ENCODE measurements around the gene RGS19. TPM values are rescaled to one million over a fixed set of nuclear protein-coding genes. Genes with fewer than 3 reads are reported as not detected.
A peak's percentile ranks its signal among the peaks of the same experiment; 100 is the strongest.
"Not testable (repeated sequence)": the region's sequence is repeated elsewhere in the genome, so short reads cannot be mapped to it uniquely, and the experiment has no call there.

Gene RGS19
- total RNA-seq, 1 donor from 2014 or later, result 31.5 TPM

- no peak for DNase-seq (ENCODE audit: low spot score)
Measured at GRCh38 chr20:64095455-64095854, 16.1 kb upstream of the RGS19 start.

GRCh38 chr20:64093013-64093503, 13.7 kb upstream of the RGS19 start:
- DNase-seq (ENCODE audit: low spot score), result no peak

- no peak for DNase-seq (ENCODE audit: low spot score)
Measured at GRCh38 chr20:64092258-64093012, 13.1 kb upstream of the RGS19 start.

- no peak for DNase-seq (ENCODE audit: low spot score)
Measured at GRCh38 chr20:64091770-64092169, 12.5 kb upstream of the RGS19 start.

GRCh38 chr20:64091340-64091739, 12.0 kb upstream of the RGS19 start:
- no peak for DNase-seq (ENCODE audit: low spot score)

- DNase-seq (ENCODE audit: low spot score), result no peak
Measured at GRCh38 chr20:64090165-64090564, 10.8 kb upstream of the RGS19 start.

- DNase-seq (ENCODE audit: low spot score), result not testable (repeated sequence)
Measured at GRCh38 chr20:64088586-64088985, 9.3 kb upstream of the RGS19 start.

GRCh38 chr20:64087226-64087825, 8.0 kb upstream of the RGS19 start:
- not testable (repeated sequence) for DNase-seq (ENCODE audit: low spot score)

- DNase-seq (ENCODE audit: low spot score), result no peak
Measured at GRCh38 chr20:64086801-64087200, 7.5 kb upstream of the RGS19 start.

- DNase-seq (ENCODE audit: low spot score), result no peak
Measured at GRCh38 chr20:64084685-64085152, 5.4 kb upstream of the RGS19 start.

- DNase-seq (ENCODE audit: low spot score), result no peak
Measured at GRCh38 chr20:64083804-64084684, 4.7 kb upstream of the RGS19 start, which contains the start of gene LKAAEAR1. Gene LKAAEAR1, minus strand, starts transcription at chr20:64084398. Its CDS starts 179 bp downstream, at chr20:64084219.

- DNase-seq (ENCODE audit: low spot score), result peak; percentile 77
Measured at GRCh38 chr20:64083378-64083803, 4.1 kb upstream of the RGS19 start.

GRCh38 chr20:64082820-64083377, 3.6 kb upstream of the RGS19 start:
- DNase-seq (ENCODE audit: low spot score), result no peak

- no peak for DNase-seq (ENCODE audit: low spot score)
Measured at GRCh38 chr20:64082126-64082731, 2.9 kb upstream of the RGS19 start.

GRCh38 chr20:64081624-64081964, 2.3 kb upstream of the RGS19 start:
- no peak for DNase-seq (ENCODE audit: low spot score)

- DNase-seq (ENCODE audit: low spot score), result no peak
Measured at GRCh38 chr20:64080813-64081623, 1.7 kb upstream of the RGS19 start.

GRCh38 chr20:64080013-64080812, 895 bp upstream of the RGS19 start, which contains the start of gene OPRL1:
Gene OPRL1, plus strand, starts transcription at chr20:64080082. Its CDS starts 12,639 bp downstream, at chr20:64092721.
- no peak for DNase-seq (ENCODE audit: low spot score)

GRCh38 chr20:64078934-64079272, 415 bp downstream of the RGS19 start:
- no peak for DNase-seq (ENCODE audit: low spot score)

- no peak for DNase-seq (ENCODE audit: low spot score)
Measured at GRCh38 chr20:64077876-64078551, 1.3 kb downstream of the RGS19 start.

All from umbilical cord (tissue), 2 donors.